Measurements from ENCODE around the gene ZMYND15. TPM values are rescaled to one million over a fixed set of nuclear protein-coding genes. Genes with fewer than 3 reads are reported as not detected.

The ZMYND15 gene
- total RNA-seq, 5 donors from 2014 or later (not counting 1 experiment from before 2014, with no cell fraction given): 0.29 to 1.4 (median 0.44) TPM

Other genes starting within 250 kb of the ZMYND15 start
- gene SPNS2, start 241.0 kb upstream of the ZMYND15 start, total RNA-seq: under 1 TPM; 0.30 to 0.75 (median 0.53) TPM
- 100 to 1,000 TPM in 1 of 5 donors, 10 to 100 TPM in 4; 57.0 to 102 (median 94.2) TPM for gene MYBBP1A, start 184.4 kb upstream of the ZMYND15 start, total RNA-seq
- not detected for gene GGT6, start 179.3 kb upstream of the ZMYND15 start, total RNA-seq
- not detected for gene SMTNL2, start 155.3 kb upstream of the ZMYND15 start, total RNA-seq
- gene ALOX15, start 98.2 kb upstream of the ZMYND15 start, total RNA-seq: under 1 TPM in 1 of 5 donors, not detected in 4; 0.13 TPM
- gene PELP1, start 35.7 kb upstream of the ZMYND15 start, total RNA-seq: 10 to 100 TPM; 50.0 to 88.3 (median 85.0) TPM
- gene ARRB2, start 29.2 kb upstream of the ZMYND15 start, total RNA-seq: 100 to 1,000 TPM; 247 to 374 (median 325) TPM
- gene MED11, start 8.4 kb upstream of the ZMYND15 start, total RNA-seq: 10 to 100 TPM in 4 of 5 donors, 1 to 10 TPM in 1; 9.0 to 33.1 (median 28.6) TPM
- 10 to 100 TPM in 1 of 5 donors, 1 to 10 TPM in 4; 2.5 to 11.2 (median 3.1) TPM for gene CXCL16, start 95 bp downstream of the ZMYND15 start, total RNA-seq
- gene TM4SF5, start 32.1 kb downstream of the ZMYND15 start, total RNA-seq: not detected
- under 1 TPM in 4 of 5 donors, not detected in 1; 0.38 to 0.82 (median 0.59) TPM for gene VMO1, start 46.5 kb downstream of the ZMYND15 start, total RNA-seq
- not detected for gene GLTPD2, start 49.1 kb downstream of the ZMYND15 start, total RNA-seq
- 10 to 100 TPM; 45.7 to 63.5 (median 57.0) TPM for gene PSMB6, start 56.3 kb downstream of the ZMYND15 start, total RNA-seq
- gene PLD2, start 67.3 kb downstream of the ZMYND15 start, total RNA-seq: 10 to 100 TPM; 24.2 to 41.7 (median 31.4) TPM
- 100 to 1,000 TPM; 156 to 189 (median 164) TPM for gene MINK1, start 93.5 kb downstream of the ZMYND15 start, total RNA-seq
- 10 to 100 TPM in 2 of 5 donors, 1 to 10 TPM in 3; 3.1 to 41.1 (median 4.1) TPM for gene C17orf107, start 159.7 kb downstream of the ZMYND15 start, total RNA-seq
- 1 to 10 TPM in 3 of 5 donors, under 1 TPM in 2; 0.73 to 3.5 (median 1.3) TPM for gene CHRNE, start 163.3 kb downstream of the ZMYND15 start, total RNA-seq
- under 1 TPM in 1 of 5 donors, not detected in 4; 0.40 TPM for gene GP1BA, start 192.4 kb downstream of the ZMYND15 start, total RNA-seq
- 10 to 100 TPM; 30.9 to 51.6 (median 47.0) TPM for gene SLC25A11, start 200.2 kb downstream of the ZMYND15 start, total RNA-seq
- gene RNF167, start 200.4 kb downstream of the ZMYND15 start, total RNA-seq: 100 to 1,000 TPM; 109 to 158 (median 135) TPM
- gene PFN1, start 208.7 kb downstream of the ZMYND15 start, total RNA-seq: 100 to 1,000 TPM; 654 to 853 (median 744) TPM
- gene ENO3, start 211.3 kb downstream of the ZMYND15 start, total RNA-seq: 10 to 100 TPM; 31.0 to 38.4 (median 36.3) TPM
- gene SPAG7, start 228.0 kb downstream of the ZMYND15 start, total RNA-seq: 10 to 100 TPM; 36.4 to 65.6 (median 55.8) TPM
- gene CAMTA2, start 247.8 kb downstream of the ZMYND15 start, total RNA-seq: 10 to 100 TPM; 59.8 to 82.8 (median 72.0) TPM

Data from T-cell (primary cell).